ENCODE data around the gene PCSK2. TPM values are rescaled to one million over a fixed set of nuclear protein-coding genes. Genes with fewer than 3 reads are reported as not detected.

The PCSK2 gene
- total and polyA plus RNA-seq, 4 donors = 0.08 to 0.14 (median 0.09) TPM; not detected in 1

DNA sequence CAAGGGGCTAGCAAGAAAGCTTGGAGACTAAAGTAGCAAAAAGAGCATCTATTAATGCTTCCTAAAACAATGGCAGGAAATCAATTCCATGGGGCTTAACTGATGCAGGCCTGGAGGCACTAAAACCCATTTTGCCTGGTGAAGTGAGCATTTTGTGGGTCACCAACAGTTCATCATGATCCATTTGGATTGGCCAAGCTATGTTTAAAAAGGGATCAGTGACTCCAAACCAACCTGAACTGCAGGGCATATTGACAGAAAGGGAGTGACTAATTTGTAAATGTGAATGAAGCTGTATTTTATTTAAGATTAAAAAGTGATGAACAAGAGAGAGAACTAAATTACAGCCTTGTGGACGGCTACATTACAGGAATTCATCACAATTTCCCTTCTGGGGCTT, 132.0 kb downstream of the PCSK2 start:
- Histone ChIP-seq H3K9me3 (ENCODE audit: control insufficient read depth in 4 of 4, low read length in 3 of 4) (no peaks in the 10 kb centered on the region), H3K4me1 (ENCODE audit: control insufficient read depth in 4 of 4, insufficient read depth in 4 of 4, low read length in 3 of 4) (no peaks in the 10 kb centered on the region), H3K9ac (ENCODE audit: low read depth in 1 of 2, low read length in 2 of 2) (no peak overlapping the region), H3K27ac (ENCODE audit: low read depth in 1 of 2, low read length in 2 of 2) (no peak overlapping the region), H3K36me3 (ENCODE audit: control insufficient read depth in 4 of 4, insufficient read depth in 3 of 4, low read depth in 1 of 4, low read length in 3 of 4) (no peaks in the 10 kb centered on the region), H3K4me3 (ENCODE audit: low read depth in 1 of 3, low read length in 3 of 3) (no peak overlapping the region), H3K27me3 (ENCODE audit: control insufficient read depth in 4 of 4, insufficient read depth in 4 of 4, low read length in 3 of 4) (peaks cover 0 to 2% (median 1%) of the 10 kb centered on the region in 4 donors)
- TF ChIP-seq, protein P1, sequence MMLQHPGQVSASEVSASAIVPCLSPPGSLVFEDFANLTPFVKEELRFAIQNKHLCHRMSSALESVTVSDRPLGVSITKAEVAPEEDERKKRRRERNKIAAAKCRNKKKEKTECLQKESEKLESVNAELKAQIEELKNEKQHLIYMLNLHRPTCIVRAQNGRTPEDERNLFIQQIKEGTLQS (IDR thresholded peaks at IDR 0.05) = no peak
- no peak for TF ChIP-seq YY1 (IDR thresholded peaks at IDR 0.05)
- no peak for TF ChIP-seq NR2F2 (IDR thresholded peaks at IDR 0.05)
- no peak for TF ChIP-seq JUND (IDR thresholded peaks at IDR 0.05)
- TF ChIP-seq GABPA (IDR thresholded peaks at IDR 0.05 in 1 of 2, conservative IDR thresholded peaks at IDR 0.05 in 1 of 2) = no peak
- TF ChIP-seq, protein P2, sequence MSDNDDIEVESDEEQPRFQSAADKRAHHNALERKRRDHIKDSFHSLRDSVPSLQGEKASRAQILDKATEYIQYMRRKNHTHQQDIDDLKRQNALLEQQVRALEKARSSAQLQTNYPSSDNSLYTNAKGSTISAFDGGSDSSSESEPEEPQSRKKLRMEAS (IDR thresholded peaks at IDR 0.05) = no peak
- TF ChIP-seq HNF4A (conservative IDR thresholded peaks at IDR 0.05) = no peak
- TF ChIP-seq, protein P3, sequence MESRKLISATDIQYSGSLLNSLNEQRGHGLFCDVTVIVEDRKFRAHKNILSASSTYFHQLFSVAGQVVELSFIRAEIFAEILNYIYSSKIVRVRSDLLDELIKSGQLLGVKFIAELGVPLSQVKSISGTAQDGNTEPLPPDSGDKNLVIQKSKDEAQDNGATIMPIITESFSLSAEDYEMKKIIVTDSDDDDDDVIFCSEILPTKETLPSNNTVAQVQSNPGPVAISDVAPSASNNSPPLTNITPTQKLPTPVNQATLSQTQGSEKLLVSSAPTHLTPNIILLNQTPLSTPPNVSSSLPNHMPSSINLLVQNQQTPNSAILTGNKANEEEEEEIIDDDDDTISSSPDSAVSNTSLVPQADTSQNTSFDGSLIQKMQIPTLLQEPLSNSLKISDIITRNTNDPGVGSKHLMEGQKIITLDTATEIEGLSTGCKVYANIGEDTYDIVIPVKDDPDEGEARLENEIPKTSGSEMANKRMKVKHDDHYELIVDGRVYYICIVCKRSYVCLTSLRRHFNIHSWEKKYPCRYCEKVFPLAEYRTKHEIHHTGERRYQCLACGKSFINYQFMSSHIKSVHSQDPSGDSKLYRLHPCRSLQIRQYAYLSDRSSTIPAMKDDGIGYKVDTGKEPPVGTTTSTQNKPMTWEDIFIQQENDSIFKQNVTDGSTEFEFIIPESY (IDR thresholded peaks at IDR 0.05) = no peak
- no peak for TF ChIP-seq RAD21 (IDR thresholded peaks at IDR 0.05)
- TF ChIP-seq HNF4G (IDR thresholded peaks at IDR 0.05) = no peak
- TF ChIP-seq RXRA (IDR thresholded peaks at IDR 0.05) = no peak
- TF ChIP-seq, protein P4, sequence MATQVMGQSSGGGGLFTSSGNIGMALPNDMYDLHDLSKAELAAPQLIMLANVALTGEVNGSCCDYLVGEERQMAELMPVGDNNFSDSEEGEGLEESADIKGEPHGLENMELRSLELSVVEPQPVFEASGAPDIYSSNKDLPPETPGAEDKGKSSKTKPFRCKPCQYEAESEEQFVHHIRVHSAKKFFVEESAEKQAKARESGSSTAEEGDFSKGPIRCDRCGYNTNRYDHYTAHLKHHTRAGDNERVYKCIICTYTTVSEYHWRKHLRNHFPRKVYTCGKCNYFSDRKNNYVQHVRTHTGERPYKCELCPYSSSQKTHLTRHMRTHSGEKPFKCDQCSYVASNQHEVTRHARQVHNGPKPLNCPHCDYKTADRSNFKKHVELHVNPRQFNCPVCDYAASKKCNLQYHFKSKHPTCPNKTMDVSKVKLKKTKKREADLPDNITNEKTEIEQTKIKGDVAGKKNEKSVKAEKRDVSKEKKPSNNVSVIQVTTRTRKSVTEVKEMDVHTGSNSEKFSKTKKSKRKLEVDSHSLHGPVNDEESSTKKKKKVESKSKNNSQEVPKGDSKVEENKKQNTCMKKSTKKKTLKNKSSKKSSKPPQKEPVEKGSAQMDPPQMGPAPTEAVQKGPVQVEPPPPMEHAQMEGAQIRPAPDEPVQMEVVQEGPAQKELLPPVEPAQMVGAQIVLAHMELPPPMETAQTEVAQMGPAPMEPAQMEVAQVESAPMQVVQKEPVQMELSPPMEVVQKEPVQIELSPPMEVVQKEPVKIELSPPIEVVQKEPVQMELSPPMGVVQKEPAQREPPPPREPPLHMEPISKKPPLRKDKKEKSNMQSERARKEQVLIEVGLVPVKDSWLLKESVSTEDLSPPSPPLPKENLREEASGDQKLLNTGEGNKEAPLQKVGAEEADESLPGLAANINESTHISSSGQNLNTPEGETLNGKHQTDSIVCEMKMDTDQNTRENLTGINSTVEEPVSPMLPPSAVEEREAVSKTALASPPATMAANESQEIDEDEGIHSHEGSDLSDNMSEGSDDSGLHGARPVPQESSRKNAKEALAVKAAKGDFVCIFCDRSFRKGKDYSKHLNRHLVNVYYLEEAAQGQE (IDR thresholded peaks at IDR 0.05) = no peak
- TF ChIP-seq EGR1 (IDR thresholded peaks at IDR 0.05; ENCODE audit: low read depth in 2 of 2) = no peak
- no peak for TF ChIP-seq FOXA1 (IDR thresholded peaks at IDR 0.05)
- TF ChIP-seq FOXA2 (IDR thresholded peaks at IDR 0.05) = no peak
- TF ChIP-seq TAF1 (conservative IDR thresholded peaks at IDR 0.05) = no peak
- TF ChIP-seq, protein P5, sequence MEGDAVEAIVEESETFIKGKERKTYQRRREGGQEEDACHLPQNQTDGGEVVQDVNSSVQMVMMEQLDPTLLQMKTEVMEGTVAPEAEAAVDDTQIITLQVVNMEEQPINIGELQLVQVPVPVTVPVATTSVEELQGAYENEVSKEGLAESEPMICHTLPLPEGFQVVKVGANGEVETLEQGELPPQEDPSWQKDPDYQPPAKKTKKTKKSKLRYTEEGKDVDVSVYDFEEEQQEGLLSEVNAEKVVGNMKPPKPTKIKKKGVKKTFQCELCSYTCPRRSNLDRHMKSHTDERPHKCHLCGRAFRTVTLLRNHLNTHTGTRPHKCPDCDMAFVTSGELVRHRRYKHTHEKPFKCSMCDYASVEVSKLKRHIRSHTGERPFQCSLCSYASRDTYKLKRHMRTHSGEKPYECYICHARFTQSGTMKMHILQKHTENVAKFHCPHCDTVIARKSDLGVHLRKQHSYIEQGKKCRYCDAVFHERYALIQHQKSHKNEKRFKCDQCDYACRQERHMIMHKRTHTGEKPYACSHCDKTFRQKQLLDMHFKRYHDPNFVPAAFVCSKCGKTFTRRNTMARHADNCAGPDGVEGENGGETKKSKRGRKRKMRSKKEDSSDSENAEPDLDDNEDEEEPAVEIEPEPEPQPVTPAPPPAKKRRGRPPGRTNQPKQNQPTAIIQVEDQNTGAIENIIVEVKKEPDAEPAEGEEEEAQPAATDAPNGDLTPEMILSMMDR (IDR thresholded peaks at IDR 0.05; ENCODE audit: low read depth, low read length, missing input control) = no peak
- no peak for TF ChIP-seq SP1 (IDR thresholded peaks at IDR 0.05)
- WGBS = 58% methylated on average over 1 of the region's 1 CpG
- DNase-seq (ENCODE audit: low spot score) = no peak

All from liver (tissue), 9 donors.